Keratinocyte (primary cell): ENCODE measurements around the gene RNF4.

Experiments used
- CTCF ChIP-seq, 3 experiments: IDR thresholded peaks in 1 of 3; conservative IDR thresholded peaks in 1 of 3; optimal IDR thresholded peaks in 1 of 3; 2 replicates in 2 of 3; 3 replicates in 1 of 3; pipeline versions ENCODE3 to v1.5.1; 2011; ENCODE audit warnings: low read length in 3 of 3, mild to moderate bottlenecking in 3 of 3, moderate library complexity in 2 of 3, control low read depth in 1 of 3, inconsistent platforms in 1 of 3; ENCODE audit not compliant: insufficient read depth in 2 of 3; ENCODE audit errors: extremely low read depth in 1 of 3
- EZH2 ChIP-seq: IDR thresholded peaks from one replicate; pipeline ENCODE4 v1.6.1; 2012; ENCODE audit warnings: inconsistent platforms, mild to moderate bottlenecking, low read length, moderate library complexity

DNA sequence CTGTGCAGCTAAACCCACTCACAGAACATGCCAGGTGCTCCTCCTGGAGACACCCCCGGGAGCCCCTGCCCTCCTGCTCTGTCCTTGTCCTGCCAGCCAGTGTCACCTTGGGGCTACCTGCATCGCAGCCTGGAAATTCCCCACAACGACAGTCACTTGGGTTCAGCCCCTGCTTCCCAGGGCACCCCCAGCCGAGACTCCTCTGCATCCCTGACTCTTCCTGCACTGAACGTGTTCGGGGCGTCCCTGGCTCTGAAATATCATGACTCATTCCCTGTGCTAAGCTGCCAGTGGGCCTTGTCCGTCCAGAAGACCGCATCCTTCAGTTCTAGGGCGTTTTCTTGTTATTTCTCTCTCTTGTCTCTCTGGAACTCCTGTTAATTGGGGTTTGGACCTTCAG is 44.3 kb upstream of the RNF4 start:
- TF ChIP-seq CTCF (optimal IDR thresholded peaks at IDR 0.05 in 1 of 3, IDR thresholded peaks at IDR 0.05 in 1 of 3, conservative IDR thresholded peaks at IDR 0.05 in 1 of 3; ENCODE audit: extremely low read depth in 1 of 3, insufficient read depth in 2 of 3, low read length in 3 of 3) (no peak), EZH2 (no peak)
